ENCODE measurements around the gene RBAK.
"Not testable (repeated sequence)": the region's sequence is repeated elsewhere in the genome, so short reads cannot be mapped to it uniquely, and the experiment has no call there.

DNA sequence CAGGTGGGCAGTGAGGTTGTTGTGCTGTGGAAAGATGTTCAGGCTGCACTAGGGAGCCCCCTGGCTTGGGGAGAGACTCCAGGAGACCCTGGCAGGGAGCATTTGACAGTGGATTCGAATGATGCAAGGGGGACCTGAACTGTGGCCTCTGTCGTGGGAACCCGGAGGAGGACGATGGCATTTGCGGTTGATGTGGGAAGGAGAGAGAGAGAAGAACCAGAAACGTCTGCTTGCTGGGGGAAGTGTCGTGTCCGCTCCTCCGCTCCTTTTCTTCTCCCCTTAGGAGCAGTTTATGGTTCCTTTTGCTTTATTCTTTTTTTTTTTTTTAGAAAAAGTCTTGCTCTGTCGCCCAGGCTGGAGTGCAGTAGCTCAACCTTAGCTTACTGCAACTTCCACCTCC, 12.5 kb upstream of the RBAK start:
- TF ChIP-seq, protein P1, sequence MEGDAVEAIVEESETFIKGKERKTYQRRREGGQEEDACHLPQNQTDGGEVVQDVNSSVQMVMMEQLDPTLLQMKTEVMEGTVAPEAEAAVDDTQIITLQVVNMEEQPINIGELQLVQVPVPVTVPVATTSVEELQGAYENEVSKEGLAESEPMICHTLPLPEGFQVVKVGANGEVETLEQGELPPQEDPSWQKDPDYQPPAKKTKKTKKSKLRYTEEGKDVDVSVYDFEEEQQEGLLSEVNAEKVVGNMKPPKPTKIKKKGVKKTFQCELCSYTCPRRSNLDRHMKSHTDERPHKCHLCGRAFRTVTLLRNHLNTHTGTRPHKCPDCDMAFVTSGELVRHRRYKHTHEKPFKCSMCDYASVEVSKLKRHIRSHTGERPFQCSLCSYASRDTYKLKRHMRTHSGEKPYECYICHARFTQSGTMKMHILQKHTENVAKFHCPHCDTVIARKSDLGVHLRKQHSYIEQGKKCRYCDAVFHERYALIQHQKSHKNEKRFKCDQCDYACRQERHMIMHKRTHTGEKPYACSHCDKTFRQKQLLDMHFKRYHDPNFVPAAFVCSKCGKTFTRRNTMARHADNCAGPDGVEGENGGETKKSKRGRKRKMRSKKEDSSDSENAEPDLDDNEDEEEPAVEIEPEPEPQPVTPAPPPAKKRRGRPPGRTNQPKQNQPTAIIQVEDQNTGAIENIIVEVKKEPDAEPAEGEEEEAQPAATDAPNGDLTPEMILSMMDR (IDR thresholded peaks at IDR 0.05): not testable (repeated sequence)
- TF ChIP-seq POLR2A (IDR thresholded peaks at IDR 0.05): not testable (repeated sequence)
